HG02884 (cell line): ENCODE measurements around the gene FAM222A.

Source experiments
- ATAC-seq: cut with Tn5 transposase; IDR thresholded peaks from one replicate; pipeline ENCODE4 v1.9.1; 2021; ENCODE audit warnings: mild to moderate bottlenecking, moderate library complexity; ENCODE audit not compliant: unreplicated experiment

The FAM222A gene

DNA sequence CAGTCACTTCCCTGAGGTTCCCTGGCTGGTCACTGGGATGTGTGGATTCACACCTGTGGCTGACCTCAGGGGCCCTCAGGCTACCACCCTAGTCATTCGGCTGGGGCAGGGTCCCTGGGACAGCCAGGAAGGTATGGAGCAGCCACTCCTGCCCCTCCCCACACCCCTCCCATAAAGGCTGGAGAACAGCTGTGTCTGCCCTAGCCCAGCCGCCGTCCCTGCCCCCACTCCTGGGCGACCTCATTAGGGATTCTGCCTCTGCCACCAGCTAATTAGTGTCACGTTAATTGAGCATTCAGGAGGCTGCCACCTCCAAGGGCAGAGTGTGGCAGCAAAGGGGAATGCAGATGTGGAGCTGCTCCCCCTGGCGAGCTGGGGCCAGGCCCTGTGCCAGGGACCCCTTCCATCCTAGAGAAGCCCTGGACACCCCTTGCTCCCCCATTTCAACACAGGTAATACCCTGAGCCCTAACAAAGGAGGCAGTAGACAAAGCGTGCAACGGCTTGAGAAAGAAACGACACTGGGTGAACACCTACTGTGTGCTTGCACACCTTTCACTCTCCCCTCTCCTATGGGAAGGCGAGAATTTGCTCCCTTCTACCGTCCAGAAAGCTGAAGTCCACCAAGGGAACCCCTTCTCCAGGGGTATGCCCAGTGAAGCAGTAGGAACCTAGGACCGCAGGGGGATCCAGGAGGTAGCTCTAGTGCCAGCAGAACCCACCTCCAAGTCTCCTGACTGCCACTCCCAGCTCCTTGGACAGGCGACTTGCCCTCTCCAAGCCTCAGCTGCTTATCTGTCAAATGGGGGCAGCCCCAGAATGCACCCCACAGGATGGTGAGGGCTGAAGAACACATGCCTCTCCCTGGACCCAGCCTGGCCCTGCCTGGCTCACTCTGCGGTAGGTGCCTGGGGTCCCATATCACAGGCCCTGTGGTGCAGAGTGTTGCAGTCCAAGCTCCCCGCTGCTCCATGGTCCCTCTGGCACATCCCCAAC is 45.1 kb downstream of the FAM222A start:
- no peak for ATAC-seq

GRCh38 chr12:109759595-109759994 is 46.0 kb downstream of the FAM222A start:
- ATAC-seq: no peak

DNA sequence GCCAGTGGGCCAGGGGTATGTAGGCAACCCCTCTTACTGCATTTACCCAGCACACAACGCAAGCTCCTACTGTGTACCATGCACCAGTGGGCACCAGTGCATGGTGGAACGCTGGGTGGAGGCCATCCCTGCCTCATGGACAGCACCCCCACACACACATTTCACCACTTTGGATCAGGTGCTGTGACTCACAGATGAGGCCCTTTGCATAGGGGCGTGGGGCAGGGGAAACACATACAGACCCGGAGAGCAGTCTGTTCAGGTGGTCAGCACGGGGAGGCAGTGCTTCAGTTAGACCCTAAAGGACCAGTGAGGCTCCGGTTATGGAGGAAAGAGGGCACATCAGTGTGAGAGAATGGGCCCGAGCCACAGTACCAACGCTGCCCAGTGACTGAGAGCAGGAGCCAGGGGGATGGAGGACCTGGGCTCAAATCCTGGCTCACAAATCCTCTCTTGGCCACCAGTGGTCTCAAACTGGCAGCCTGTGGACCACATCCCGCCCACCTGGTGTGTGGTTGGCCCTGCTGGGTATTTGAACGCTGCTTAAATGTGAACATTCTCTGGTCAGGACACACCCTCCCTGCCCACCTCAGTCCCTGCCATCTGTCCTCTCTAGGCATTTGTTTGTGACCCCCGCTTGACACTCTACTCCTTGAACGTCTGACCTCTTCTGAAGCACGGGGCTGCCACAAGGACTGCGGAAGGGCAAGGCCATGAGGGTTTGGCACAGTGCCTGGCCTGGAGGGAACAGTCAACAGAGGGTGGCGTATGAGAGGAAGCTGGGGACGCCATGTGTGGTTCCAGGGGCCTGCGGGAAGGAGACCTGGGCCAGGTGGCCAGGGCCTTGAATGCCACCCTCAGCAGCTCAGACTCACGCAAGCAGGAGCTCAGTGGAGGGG is 46.7 kb downstream of the FAM222A start:
- no peak for ATAC-seq

DNA sequence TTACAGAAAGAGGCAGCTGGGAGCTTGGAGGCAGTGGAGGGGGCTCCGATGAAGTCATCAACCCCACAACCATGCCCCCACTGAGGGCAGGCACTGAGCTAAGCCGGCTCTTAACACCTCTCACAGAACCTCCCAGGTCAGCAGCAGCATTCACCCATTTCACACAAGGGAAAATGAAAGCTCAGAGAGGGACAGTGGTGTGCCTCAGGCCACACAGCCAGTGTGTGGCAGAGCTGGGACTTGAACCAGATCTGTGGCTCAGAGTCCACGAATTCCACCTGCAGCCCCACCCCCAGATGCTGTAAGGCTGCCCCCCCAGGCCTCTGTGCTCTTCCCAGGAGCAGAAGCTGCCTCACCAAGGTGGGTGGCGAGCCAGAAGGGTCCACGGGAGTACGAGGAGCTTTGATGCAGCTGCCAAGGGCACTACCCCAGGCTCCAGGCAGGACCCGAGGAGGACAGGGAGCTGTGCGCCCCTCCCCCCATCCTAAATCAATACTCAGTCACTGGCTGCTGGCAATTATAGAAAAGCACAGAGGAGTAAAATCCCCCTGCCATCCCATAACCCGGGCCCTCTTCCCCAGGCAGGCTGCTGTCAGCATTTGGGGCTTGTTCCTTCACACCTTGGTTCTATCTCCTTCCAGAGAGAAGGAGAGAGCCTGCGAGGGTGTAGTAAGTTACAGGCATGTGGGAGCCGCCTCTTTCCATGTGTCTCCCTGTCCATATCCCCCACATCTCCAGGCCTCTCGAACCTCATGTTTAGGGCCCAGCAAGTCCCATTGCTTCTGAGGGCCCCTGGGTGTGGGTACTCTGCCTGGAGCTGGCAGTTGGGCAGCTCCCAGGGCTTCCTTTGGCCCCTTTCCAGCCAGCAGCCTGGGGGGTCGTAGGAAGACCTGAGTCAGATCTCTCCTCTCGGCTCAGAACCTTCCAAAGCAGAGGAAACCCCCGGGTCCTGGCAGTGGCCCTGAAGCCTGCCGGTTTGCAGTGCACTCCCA is 47.6 kb downstream of the FAM222A start:
- no peak for ATAC-seq

DNA sequence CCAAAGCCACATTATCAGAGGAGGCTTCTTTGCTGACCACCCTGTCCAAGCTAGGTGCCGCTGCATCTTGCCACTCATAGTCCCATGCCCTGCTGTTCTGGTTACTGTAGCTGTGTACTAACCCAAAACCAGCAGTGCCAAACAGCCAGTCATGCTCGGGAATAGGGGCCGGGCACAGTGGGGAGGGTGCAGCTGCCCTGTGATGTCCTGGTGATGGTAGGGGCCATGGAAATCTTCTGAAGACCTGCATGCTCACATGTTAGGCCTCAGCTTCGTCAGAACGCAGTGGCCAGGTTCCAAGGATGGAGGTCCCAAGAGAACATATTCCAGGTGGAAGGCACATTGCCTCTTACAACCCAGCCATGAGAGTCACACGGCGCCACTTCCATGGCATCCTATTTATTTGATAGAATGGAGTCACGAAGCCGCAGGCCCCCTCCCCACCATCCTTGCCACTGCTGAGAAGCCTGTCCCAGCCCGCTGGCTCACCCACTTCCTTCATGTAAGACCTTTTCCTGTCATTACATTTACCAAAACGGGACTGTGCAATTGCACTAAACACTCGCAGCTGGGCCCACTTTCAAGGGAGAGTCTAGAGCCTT is 48.5 kb downstream of the FAM222A start:
- ATAC-seq: no peak

DNA sequence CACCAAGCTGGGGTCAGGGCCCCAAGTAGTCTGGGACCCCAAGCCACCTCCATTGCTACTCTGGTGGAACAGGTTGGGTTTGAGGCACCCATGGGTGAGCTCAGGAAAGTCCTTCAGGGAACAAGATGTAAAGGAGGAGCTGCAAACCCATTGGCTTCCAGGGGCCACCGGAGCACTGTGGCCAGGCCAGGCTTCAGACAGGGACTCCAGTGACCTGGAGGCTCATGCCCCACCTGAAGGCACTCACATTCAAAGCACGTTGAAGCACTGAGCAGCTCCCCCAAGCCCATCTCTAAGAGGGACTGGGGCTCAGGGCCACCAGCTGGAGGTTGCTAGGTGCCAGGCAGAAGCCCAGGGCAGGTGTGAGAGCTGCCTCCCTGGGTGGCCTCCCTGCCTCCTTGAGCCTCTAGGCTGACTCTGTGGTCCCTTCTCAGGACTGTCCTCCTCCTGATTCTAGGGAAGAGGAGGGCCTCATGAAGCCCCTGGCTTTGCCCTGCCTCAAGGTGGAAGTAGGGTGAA is 49.1 kb downstream of the FAM222A start:
- no peak for ATAC-seq

DNA sequence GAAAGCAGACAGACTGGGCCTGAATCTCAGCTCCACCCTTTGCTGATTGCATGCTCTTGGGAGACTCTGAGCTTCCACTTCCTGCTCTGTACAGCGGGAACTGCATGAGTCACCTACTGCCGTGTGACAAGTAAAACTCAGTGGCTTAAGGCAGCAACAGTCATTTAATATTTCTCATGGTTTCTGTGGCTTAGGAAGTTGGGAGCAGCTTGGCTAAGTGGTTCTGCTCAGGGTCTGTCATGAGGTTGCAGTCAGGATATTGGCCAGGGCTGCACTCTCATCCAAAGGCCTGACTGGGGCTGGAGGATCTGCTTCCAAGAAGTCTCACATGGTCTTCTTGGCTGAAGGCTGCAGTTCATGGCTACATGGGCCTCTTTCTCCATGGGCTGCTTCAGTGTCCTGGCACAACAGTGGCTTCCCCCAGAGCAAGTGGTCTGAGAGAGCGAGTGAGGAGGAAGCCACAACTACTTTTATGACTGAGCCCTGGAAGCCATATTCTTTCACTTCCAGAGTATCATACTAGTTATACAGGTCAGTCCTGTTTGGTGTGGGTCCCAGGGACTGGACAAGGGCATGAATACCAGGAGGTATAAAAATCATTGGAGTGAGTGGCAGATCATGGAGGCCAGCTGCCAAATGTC is 49.7 kb downstream of the FAM222A start:
- no peak for ATAC-seq

GRCh38 chr12:109764123-109764522 is 50.5 kb downstream of the FAM222A start:
- ATAC-seq: no peak

GRCh38 chr12:109764776-109765445 is 51.3 kb downstream of the FAM222A start:
- ATAC-seq: no peak

- no peak for ATAC-seq
These were observed 51.8 kb downstream of the FAM222A start for GRCh38 chr12:109765446-109765810.

DNA sequence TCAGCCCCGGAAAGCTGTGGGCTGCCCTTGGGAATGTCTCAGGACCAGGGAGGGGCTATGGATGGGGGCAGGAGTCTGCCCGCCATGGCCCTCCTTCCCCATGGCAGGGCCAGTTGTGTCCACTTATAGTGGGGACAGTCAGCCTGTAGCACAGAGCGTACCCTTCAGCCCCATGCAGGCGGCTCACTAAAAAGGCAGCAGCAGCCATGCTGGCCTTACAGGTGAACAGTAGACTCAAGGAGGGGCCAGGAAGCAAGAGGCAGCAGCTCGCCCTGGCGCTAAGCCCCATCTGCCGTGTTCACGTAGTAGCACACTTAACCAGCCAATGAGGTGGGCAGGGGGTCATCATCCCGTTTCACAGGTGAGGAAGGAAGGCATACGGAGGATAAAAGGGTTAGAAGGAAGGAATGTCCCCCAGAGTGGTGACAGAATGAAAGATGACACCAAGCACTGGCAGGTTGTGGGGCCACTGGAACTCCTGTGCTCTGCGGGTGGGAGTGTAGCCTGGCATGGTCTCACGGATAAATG is 52.7 kb downstream of the FAM222A start:
- no peak for ATAC-seq

- no peak for ATAC-seq
These were observed 53.8 kb downstream of the FAM222A start for GRCh38 chr12:109767456-109767855.

DNA sequence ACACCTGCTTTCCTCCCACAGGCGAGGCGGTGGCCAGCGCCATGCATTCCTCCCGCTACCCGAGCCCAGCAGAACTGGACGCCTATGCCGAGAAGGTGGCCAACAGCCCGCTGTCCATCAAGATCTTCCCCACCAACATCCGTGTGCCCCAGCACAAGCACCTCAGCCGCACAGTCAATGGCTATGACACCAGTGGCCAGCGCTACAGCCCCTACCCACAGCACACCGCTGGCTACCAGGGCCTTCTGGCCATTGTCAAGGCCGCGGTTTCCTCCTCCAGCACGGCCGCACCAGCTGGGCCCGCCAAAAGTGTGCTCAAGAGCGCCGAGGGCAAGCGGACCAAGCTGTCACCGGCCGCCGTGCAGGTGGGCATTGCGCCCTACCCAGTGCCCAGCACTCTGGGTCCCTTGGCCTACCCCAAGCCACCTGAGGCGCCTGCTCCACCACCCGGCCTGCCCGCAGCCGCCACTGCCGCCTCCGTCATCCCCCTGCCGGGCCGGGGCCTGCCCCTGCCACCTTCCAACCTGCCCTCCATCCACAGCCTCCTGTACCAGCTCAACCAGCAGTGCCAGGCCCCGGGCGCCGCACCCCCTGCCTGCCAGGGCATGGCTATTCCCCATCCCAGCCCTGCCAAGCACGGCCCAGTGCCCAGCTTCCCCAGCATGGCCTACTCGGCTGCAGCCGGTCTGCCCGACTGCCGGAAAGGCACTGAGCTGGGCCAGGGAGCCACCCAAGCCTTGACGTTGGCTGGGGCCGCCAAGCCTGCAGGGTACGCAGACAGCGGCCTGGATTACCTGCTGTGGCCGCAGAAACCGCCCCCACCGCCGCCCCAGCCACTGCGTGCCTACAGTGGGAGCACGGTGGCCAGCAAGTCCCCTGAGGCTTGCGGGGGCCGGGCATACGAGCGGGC is 54.6 kb downstream of the FAM222A start:
- ATAC-seq: no peak

GRCh38 chr12:109768901-109769670 is 55.5 kb downstream of the FAM222A start:
- no peak for ATAC-seq

- ATAC-seq: no peak
These were observed 56.7 kb downstream of the FAM222A start for GRCh38 chr12:109770104-109770860.
